Stomach (tissue), 9 donors: ENCODE results near the gene DDIT3. TPM values are rescaled to one million over a fixed set of nuclear protein-coding genes. Genes with fewer than 3 reads are reported as not detected.

Experiments used
- DNase-seq, 2 donors: peaks; one replicate each; pipeline versions ENCODE4 v3.0.0 to v3.0.0-alpha.2; 2013 to 2019
- H3K27ac ChIP-seq, 5 donors: fragments of 200-600 bp in 4 of 5; sonication (generic) in 4 of 5; one replicate each; pipeline ENCODE4 v1.5.1; 2013 to 2019; ENCODE audit warnings: mild to moderate bottlenecking in 1 of 5, moderate library complexity in 1 of 5
- H3K27me3 ChIP-seq, 3 donors: fragments of 200-600 bp; sonication (generic); one replicate each; pipeline ENCODE4 v1.5.1; 2017 to 2019; ENCODE audit warnings: mixed run types in 1 of 3
- H3K36me3 ChIP-seq, 4 donors: fragments of 200-600 bp; sonication (generic); 1 replicate in 3 of 4; 2 replicates in 1 of 4; pipeline ENCODE4 v1.5.1; 2016 to 2019
- H3K4me1 ChIP-seq, 4 donors: fragments of 200-600 bp; sonication (generic); one replicate each; pipeline ENCODE4 v1.5.1; 2016 to 2019
- H3K4me3 ChIP-seq, 4 donors: fragments of 200-600 bp; sonication (generic) in 3 of 4; one replicate each; pipeline ENCODE4 v1.5.1; 2016 to 2019; ENCODE audit warnings: mild to moderate bottlenecking in 1 of 4
- H3K9me3 ChIP-seq, 4 donors: fragments of 200-600 bp; sonication (generic); one replicate each; pipeline ENCODE4 v1.5.1; 2016 to 2019
- EP300 ChIP-seq: sonication (generic); formaldehyde crosslinking; IDR thresholded peaks from one replicate; pipeline ENCODE4 v1.6.1; 2017; ENCODE audit warnings: antibody characterized with exemption
- POLR2A ChIP-seq, 4 donors: fragments of 450-650 bp; IDR thresholded peaks; one replicate each; pipeline ENCODE4 v1.6.1; 2016; ENCODE audit warnings: antibody characterized with exemption in 4 of 4, control low read depth in 2 of 4, mild to moderate bottlenecking in 1 of 4, moderate library complexity in 1 of 4
- POLR2AphosphoS5 ChIP-seq, 3 donors: sonication (generic); formaldehyde crosslinking; IDR thresholded peaks; one replicate each; pipeline ENCODE4 v1.6.1; 2016; ENCODE audit warnings: antibody characterized with exemption in 3 of 3
- WGBS, 5 donors: extraction: QIAGEN DNeasy Blood & Tissue Kit in 3 of 5; methylation state at CpG; one replicate each; pipeline versions ENCODE4 v1.1.5 to v1.1.7; 2013 to 2018; 5-methylcytosine and 5-hydroxymethylcytosine counted together
- intact Hi-C: fragments of 100-400 bp; cut with DNase I; formaldehyde crosslinking; loops from one replicate; pipeline ENCODE4 v1.15.1; 2023; ENCODE audit warnings: low total_unique reads
- polyA plus RNA-seq, 3 donors: library from polyadenylated mRNA; stranded (reverse); fragments of 200-250 nt; gene quantifications; one replicate each; pipeline ENCODE4 v1.2.3, GENCODE V29; 2013
- total RNA-seq, 5 donors: library from RNA; depleted of rRNA; stranded (reverse); fragments of >200 nt; gene quantifications; one replicate each; pipeline versions ENCODE4 v1.1.0 to v1.2.3, GENCODE V29; 2014 to 2016
- TF ChIP-seq, protein P1 (sequence below), 7 experiments: fragments of 450-650 bp in 4 of 7; fragments of 200-600 bp in 3 of 7; sonication (generic) in 3 of 7; IDR thresholded peaks; one replicate each; pipeline ENCODE4 v1.5.1; 2016 to 2019; ENCODE audit warnings: antibody characterized with exemption in 7 of 7, control low read depth in 2 of 7, mild to moderate bottlenecking in 1 of 7
- donor health status: healthy with polysubstance abuse.
- donor health status: Bipolar disorder and iron deficiency.
- donor health status: healthy.

The DDIT3 gene
- total and polyA plus RNA-seq, 8 donors: 7.5 to 159 (median 48.1) TPM

DNA sequence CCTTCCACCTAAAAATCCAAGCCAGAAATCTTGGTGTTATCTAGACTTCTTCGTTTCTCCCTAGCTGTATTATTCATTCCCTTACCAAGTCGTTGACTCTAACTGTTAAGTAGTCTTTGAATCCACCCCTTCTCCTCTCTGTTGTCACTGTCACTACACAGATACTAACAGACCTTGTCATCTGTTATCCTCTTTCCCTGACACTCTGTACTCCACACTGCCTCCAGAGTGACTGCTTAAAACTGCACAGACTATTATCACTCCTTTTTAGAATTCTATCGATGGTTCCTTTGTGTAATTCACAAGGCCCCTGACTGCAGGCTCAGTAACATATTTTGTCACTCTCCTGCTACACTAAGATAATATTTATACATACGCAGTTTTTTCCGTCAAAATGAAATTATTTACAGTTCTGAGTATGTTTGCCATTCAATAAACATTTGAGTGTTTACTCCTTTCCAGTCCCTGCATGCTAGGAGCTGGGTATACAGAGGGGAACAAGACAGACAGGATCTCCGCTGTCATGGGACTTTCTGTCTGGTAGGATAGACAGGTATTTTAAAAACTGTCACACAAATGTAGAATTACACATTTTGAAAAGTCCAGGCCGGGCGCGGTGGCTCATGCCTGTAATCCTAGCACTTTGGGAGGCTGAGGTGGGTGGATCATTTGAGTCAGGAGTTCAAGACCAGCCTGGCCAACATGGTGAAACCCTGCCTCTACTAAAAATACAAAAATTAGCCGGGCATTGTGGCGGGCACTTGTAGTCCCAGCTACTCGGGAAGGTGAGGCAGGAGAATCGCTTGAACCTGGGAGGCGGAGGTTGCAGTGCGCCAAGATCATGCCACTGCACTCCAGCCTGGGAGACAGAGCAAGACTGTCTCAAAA, 28.7 kb downstream of the DDIT3 start:
- DNase-seq: no peak
- intact Hi-C loops: no loop called here
- no peaks in the 10 kb centered on the region for H3K27me3 ChIP-seq
- TF ChIP-seq, protein P1, sequence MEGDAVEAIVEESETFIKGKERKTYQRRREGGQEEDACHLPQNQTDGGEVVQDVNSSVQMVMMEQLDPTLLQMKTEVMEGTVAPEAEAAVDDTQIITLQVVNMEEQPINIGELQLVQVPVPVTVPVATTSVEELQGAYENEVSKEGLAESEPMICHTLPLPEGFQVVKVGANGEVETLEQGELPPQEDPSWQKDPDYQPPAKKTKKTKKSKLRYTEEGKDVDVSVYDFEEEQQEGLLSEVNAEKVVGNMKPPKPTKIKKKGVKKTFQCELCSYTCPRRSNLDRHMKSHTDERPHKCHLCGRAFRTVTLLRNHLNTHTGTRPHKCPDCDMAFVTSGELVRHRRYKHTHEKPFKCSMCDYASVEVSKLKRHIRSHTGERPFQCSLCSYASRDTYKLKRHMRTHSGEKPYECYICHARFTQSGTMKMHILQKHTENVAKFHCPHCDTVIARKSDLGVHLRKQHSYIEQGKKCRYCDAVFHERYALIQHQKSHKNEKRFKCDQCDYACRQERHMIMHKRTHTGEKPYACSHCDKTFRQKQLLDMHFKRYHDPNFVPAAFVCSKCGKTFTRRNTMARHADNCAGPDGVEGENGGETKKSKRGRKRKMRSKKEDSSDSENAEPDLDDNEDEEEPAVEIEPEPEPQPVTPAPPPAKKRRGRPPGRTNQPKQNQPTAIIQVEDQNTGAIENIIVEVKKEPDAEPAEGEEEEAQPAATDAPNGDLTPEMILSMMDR (IDR thresholded peaks at IDR 0.05): no peak
- TF ChIP-seq EP300 (no peak), POLR2AphosphoS5 (IDR thresholded peaks at IDR 0.05) (no peak), POLR2A (IDR thresholded peaks at IDR 0.05) (no peak)
- H3K27ac ChIP-seq: no peak overlapping the region
- no peak overlapping the region for H3K4me3 ChIP-seq
- H3K9me3 ChIP-seq: no peaks in the 10 kb centered on the region
- 87 to 90% (median 89%) methylated on average over 15 of the region's 15 CpGs for WGBS, 5 donors
- H3K36me3 ChIP-seq: peaks cover 28 to 64% (median 64%) of the 10 kb centered on the region in 4 donors
- H3K4me1 ChIP-seq: peaks cover 12 to 29% (median 23%) of the 10 kb centered on the region in 4 donors

DNA sequence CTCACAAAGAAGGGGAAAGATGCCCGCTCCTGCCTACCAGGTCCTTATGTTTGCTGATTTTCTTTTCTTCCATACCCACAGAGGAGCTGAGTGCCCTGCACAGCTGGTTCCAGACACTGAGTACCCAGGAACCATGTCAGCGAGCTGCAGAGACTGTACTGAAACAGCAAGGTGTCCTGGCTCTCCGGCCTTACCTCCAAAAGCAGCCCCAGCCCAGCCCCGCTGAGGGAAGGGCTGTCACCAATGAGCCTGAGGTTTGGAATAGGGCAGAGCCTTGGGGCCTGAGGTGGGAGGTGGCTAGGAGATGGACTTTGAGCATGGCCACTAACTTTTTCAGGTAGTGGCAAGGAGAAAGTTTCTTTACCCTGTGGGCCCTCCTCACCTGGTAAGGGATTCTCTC, 30.2 kb downstream of the DDIT3 start:
- Histone ChIP-seq H3K36me3 (peaks cover 26 to 49% (median 48%) of the 10 kb centered on the region in 4 donors), H3K27me3 (no peaks in the 10 kb centered on the region), H3K4me1 (peaks cover 12 to 29% (median 23%) of the 10 kb centered on the region in 4 donors), H3K27ac (no peak overlapping the region), H3K9me3 (no peaks in the 10 kb centered on the region), H3K4me3 (no peak overlapping the region)
- 91 to 98% (median 97%) methylated on average over 4 of the region's 4 CpGs for WGBS, 5 donors
- TF ChIP-seq EP300: no peak
- TF ChIP-seq POLR2AphosphoS5 (IDR thresholded peaks at IDR 0.05): no peak
- TF ChIP-seq, protein P1 (IDR thresholded peaks at IDR 0.05): no peak
- no peak for TF ChIP-seq POLR2A (IDR thresholded peaks at IDR 0.05)
- intact Hi-C loops: no loop called here
- no peak for DNase-seq

DNA sequence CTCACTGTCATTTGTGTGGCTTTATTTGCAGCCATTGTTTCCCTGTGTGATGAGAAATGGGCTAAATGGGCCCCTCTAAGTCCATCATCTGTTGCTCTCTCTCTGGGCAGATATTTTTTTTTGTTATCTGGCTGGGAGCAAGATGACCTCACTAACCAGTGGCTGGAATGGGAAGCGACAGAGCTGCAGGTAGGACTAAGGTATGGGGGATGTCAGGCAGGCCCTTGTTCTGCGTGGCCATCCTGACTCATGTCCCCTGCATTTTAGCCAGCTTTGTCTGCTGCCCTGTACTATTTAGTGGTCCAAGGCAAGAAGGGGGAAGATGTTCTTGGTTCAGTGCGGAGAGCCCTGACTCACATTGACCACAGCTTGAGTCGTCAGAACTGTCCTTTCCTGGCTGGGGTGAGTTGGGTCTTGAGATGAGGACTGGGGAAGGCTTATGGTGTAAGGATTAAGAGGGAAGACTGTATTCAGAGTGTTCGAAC, 31.1 kb downstream of the DDIT3 start:
- WGBS, 5 donors: 83 to 89% (median 85%) methylated on average over 5 of the region's 5 CpGs
- no peak for DNase-seq
- intact Hi-C loops: no loop called here
- TF ChIP-seq POLR2AphosphoS5 (IDR thresholded peaks at IDR 0.05) (no peak), POLR2A (IDR thresholded peaks at IDR 0.05) (no peak), EP300 (no peak)
- TF ChIP-seq, protein P1 (IDR thresholded peaks at IDR 0.05): no peak
- H3K27me3 ChIP-seq: peaks cover 0 to 6% (median 0%) of the 10 kb centered on the region in 3 donors
- peak overlapping the region in 2 of 5 donors; percentile 12 to 93 for H3K27ac ChIP-seq
- no peaks in the 10 kb centered on the region for H3K9me3 ChIP-seq
- H3K4me1 ChIP-seq: peaks cover 12 to 29% (median 23%) of the 10 kb centered on the region in 4 donors
- H3K4me3 ChIP-seq: peak overlapping the region in 2 of 4 donors; percentile 95 to 99
- peaks cover 26 to 45% (median 43%) of the 10 kb centered on the region in 4 donors for H3K36me3 ChIP-seq

DNA sequence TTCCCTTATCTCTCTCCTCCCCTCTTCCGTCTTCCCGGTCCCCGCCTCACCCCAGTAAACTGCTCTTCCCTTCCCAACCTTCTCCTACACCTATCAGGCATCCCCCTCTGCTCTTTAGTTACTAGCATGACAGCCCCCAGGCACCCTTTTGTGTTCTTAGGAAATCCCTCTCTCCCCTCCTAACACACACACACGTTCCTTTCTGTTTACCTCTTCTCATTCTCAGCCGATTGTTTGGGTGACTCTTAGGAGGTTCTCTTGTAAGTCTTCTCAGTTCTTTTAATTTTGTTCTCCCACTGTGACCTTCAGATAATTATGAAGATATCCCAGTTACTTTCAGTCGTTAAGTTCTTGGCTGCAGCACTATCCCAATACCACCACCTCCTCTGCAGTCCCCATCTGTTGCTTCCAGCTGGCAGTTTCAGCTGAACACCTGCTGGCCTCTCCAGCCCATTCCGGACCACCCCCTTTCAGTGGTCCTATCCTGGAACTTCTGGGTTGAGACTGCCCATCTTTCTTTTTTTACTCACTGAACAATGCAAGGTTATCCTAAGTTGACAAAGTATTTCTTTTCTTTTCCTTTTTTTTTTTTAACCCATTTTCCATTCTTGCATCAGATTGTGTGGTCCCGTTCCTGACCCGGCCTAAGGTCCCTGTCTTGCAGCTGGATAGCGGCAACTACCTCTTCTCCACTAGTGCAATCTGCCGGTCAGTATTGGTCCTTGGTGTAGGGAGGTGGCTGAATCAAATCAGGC, 31.7 kb downstream of the DDIT3 start:
- H3K27me3 ChIP-seq: peaks cover 0 to 7% (median 0%) of the 10 kb centered on the region in 3 donors
- H3K9me3 ChIP-seq: no peaks in the 10 kb centered on the region
- peaks cover 26 to 41% (median 40%) of the 10 kb centered on the region in 4 donors for H3K36me3 ChIP-seq
- TF ChIP-seq EP300 (no peak), POLR2AphosphoS5 (IDR thresholded peaks at IDR 0.05) (no peak), POLR2A (IDR thresholded peaks at IDR 0.05) (no peak)
- TF ChIP-seq, protein P1 (IDR thresholded peaks at IDR 0.05): no peak
- 27 to 30% (median 29%) methylated on average over 11 of the region's 11 CpGs for whole genome bisulfite sequencing, 5 donors
- peak overlapping the region; percentile 68 to 93 (median 88) for H3K27ac ChIP-seq
- intact Hi-C loops: no loop called here
- peak overlapping the region; percentile 91 to 99 (median 95) for H3K4me3 ChIP-seq
- peaks cover 12 to 29% (median 23%) of the 10 kb centered on the region in 4 donors for H3K4me1 ChIP-seq
- DNase-seq: no peak
